Muscle layer of duodenum (tissue), 2 donors: ENCODE results near the gene CEP41.

Experiments used
- H3K27ac ChIP-seq: one replicate; pipeline ENCODE4 v1.7.0; 2013; ENCODE audit warnings: mild to moderate bottlenecking, low read length
- H3K27me3 ChIP-seq: one replicate; pipeline ENCODE4 v1.7.0; 2013; ENCODE audit warnings: low read depth, mild to moderate bottlenecking, control low read depth, low read length
- H3K36me3 ChIP-seq, 2 donors: one replicate each; pipeline ENCODE4 v1.7.0; 2013; ENCODE audit warnings: low read length in 2 of 2, control low read depth in 1 of 2, mild to moderate bottlenecking in 1 of 2; ENCODE audit not compliant: insufficient read depth in 2 of 2, control insufficient read depth in 1 of 2
- H3K4me1 ChIP-seq, 2 donors: one replicate each; pipeline ENCODE4 v1.7.0; 2013; ENCODE audit warnings: low read length in 2 of 2, mild to moderate bottlenecking in 2 of 2, control low read depth in 1 of 2, moderate library complexity in 1 of 2; ENCODE audit not compliant: insufficient read depth in 2 of 2, control insufficient read depth in 1 of 2
- H3K4me3 ChIP-seq, 2 donors: one replicate each; pipeline ENCODE4 v1.7.0; 2013; ENCODE audit warnings: low read length in 2 of 2, low read depth in 1 of 2, mild to moderate bottlenecking in 1 of 2
- H3K9me3 ChIP-seq, 2 donors: one replicate each; pipeline ENCODE4 v1.7.0; 2013; ENCODE audit warnings: low read length in 2 of 2, control low read depth in 1 of 2, mild to moderate bottlenecking in 1 of 2; ENCODE audit not compliant: control insufficient read depth in 1 of 2
- donor health status: healthy.

CEP41 gene

GRCh38 chr7:130365088-130365487, 75.7 kb downstream of the CEP41 start:
- H3K9me3 ChIP-seq: peaks cover 0 to 2% of the 10 kb centered on the region in 2 donors
- peaks cover 4 to 15% of the 10 kb centered on the region in 2 donors for H3K4me1 ChIP-seq
- H3K4me3 ChIP-seq: no peak overlapping the region
- H3K27me3 ChIP-seq: no peaks in the 10 kb centered on the region
- H3K27ac ChIP-seq: no peak overlapping the region
- H3K36me3 ChIP-seq: no peaks in the 10 kb centered on the region

GRCh38 chr7:130364451-130364850, 76.4 kb downstream of the CEP41 start:
- no peak overlapping the region for H3K27ac ChIP-seq
- H3K4me3 ChIP-seq: no peak overlapping the region
- H3K4me1 ChIP-seq: peaks cover 2 to 9% of the 10 kb centered on the region in 2 donors
- no peaks in the 10 kb centered on the region for H3K36me3 ChIP-seq
- peaks cover 0 to 2% of the 10 kb centered on the region in 2 donors for H3K9me3 ChIP-seq
- no peaks in the 10 kb centered on the region for H3K27me3 ChIP-seq

- Histone ChIP-seq H3K4me3 (no peak overlapping the region), H3K4me1 (no peaks in the 10 kb centered on the region), H3K27ac (no peak overlapping the region), H3K27me3 (no peaks in the 10 kb centered on the region), H3K36me3 (no peaks in the 10 kb centered on the region), H3K9me3 (peaks cover 0 to 2% of the 10 kb centered on the region in 2 donors)
Measured at GRCh38 chr7:130363026-130363847, 77.6 kb downstream of the CEP41 start.

GRCh38 chr7:130362251-130362816, 78.5 kb downstream of the CEP41 start:
- peaks cover 0 to 2% of the 10 kb centered on the region in 2 donors for H3K9me3 ChIP-seq
- H3K4me1 ChIP-seq: no peaks in the 10 kb centered on the region
- H3K27ac ChIP-seq: no peak overlapping the region
- no peaks in the 10 kb centered on the region for H3K27me3 ChIP-seq
- no peaks in the 10 kb centered on the region for H3K36me3 ChIP-seq
- H3K4me3 ChIP-seq: no peak overlapping the region

GRCh38 chr7:130361681-130362080, 79.1 kb downstream of the CEP41 start:
- peaks cover 0 to 3% of the 10 kb centered on the region in 2 donors for H3K4me1 ChIP-seq
- peaks cover 0 to 2% of the 10 kb centered on the region in 2 donors for H3K9me3 ChIP-seq
- no peaks in the 10 kb centered on the region for H3K27me3 ChIP-seq
- no peak overlapping the region for H3K4me3 ChIP-seq
- H3K36me3 ChIP-seq: no peaks in the 10 kb centered on the region
- no peak overlapping the region for H3K27ac ChIP-seq

GRCh38 chr7:130360518-130360917, 80.3 kb downstream of the CEP41 start:
- no peaks in the 10 kb centered on the region for H3K27me3 ChIP-seq
- no peak overlapping the region for H3K4me3 ChIP-seq
- peaks cover 0 to 2% of the 10 kb centered on the region in 2 donors for H3K9me3 ChIP-seq
- no peak overlapping the region for H3K27ac ChIP-seq
- H3K4me1 ChIP-seq: peaks cover 0 to 6% of the 10 kb centered on the region in 2 donors
- H3K36me3 ChIP-seq: no peaks in the 10 kb centered on the region

- no peak overlapping the region for H3K27ac ChIP-seq
- no peaks in the 10 kb centered on the region for H3K36me3 ChIP-seq
Measured at GRCh38 chr7:130359276-130359857, 81.4 kb downstream of the CEP41 start.

GRCh38 chr7:130358471-130358870, 82.3 kb downstream of the CEP41 start:
- peaks cover 0 to 6% of the 10 kb centered on the region in 2 donors for H3K4me1 ChIP-seq
- H3K27me3 ChIP-seq: no peaks in the 10 kb centered on the region
- peaks cover 0 to 2% of the 10 kb centered on the region in 2 donors for H3K9me3 ChIP-seq
- no peak overlapping the region for H3K4me3 ChIP-seq
- no peaks in the 10 kb centered on the region for H3K36me3 ChIP-seq
- H3K27ac ChIP-seq: no peak overlapping the region

More at GRCh38 chr7:130359276-130359857, 81.4 kb downstream of the CEP41 start:
- no peak overlapping the region for H3K4me3 ChIP-seq
- no peaks in the 10 kb centered on the region for H3K27me3 ChIP-seq
- H3K9me3 ChIP-seq: peaks cover 0 to 2% of the 10 kb centered on the region in 2 donors
- H3K4me1 ChIP-seq: peaks cover 0 to 6% of the 10 kb centered on the region in 2 donors

- H3K27ac ChIP-seq: peak overlapping the region; percentile 56
- peaks cover 0 to 2% of the 10 kb centered on the region in 2 donors for H3K9me3 ChIP-seq
- H3K4me1 ChIP-seq: peaks cover 0 to 13% of the 10 kb centered on the region in 2 donors
- no peaks in the 10 kb centered on the region for H3K27me3 ChIP-seq
- H3K36me3 ChIP-seq: no peaks in the 10 kb centered on the region
- peak overlapping the region in 1 of 2 donors; percentile 9 for H3K4me3 ChIP-seq
Measured at GRCh38 chr7:130356876-130357611, 83.8 kb downstream of the CEP41 start.

GRCh38 chr7:130356121-130356875, 84.5 kb downstream of the CEP41 start:
- Histone ChIP-seq H3K4me3 (peak overlapping the region in 1 of 2 donors; percentile 9), H3K27ac (peak overlapping the region; percentile 56), H3K4me1 (peaks cover 0 to 16% of the 10 kb centered on the region in 2 donors), H3K27me3 (no peaks in the 10 kb centered on the region), H3K36me3 (no peaks in the 10 kb centered on the region), H3K9me3 (peaks cover 0 to 2% of the 10 kb centered on the region in 2 donors)
